DMS 273 treated with DMSO at 0.1 percent for 48 hours (cell line): ENCODE measurements around the gene AGBL5.

Source experiments
- DNase-seq: peaks from one replicate; lab custom pipeline; 2025; lab: John Stamatoyannopoulos, UW

Gene AGBL5, protein sequence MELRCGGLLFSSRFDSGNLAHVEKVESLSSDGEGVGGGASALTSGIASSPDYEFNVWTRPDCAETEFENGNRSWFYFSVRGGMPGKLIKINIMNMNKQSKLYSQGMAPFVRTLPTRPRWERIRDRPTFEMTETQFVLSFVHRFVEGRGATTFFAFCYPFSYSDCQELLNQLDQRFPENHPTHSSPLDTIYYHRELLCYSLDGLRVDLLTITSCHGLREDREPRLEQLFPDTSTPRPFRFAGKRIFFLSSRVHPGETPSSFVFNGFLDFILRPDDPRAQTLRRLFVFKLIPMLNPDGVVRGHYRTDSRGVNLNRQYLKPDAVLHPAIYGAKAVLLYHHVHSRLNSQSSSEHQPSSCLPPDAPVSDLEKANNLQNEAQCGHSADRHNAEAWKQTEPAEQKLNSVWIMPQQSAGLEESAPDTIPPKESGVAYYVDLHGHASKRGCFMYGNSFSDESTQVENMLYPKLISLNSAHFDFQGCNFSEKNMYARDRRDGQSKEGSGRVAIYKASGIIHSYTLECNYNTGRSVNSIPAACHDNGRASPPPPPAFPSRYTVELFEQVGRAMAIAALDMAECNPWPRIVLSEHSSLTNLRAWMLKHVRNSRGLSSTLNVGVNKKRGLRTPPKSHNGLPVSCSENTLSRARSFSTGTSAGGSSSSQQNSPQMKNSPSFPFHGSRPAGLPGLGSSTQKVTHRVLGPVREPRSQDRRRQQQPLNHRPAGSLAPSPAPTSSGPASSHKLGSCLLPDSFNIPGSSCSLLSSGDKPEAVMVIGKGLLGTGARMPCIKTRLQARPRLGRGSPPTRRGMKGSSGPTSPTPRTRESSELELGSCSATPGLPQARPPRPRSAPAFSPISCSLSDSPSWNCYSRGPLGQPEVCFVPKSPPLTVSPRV

DNA sequence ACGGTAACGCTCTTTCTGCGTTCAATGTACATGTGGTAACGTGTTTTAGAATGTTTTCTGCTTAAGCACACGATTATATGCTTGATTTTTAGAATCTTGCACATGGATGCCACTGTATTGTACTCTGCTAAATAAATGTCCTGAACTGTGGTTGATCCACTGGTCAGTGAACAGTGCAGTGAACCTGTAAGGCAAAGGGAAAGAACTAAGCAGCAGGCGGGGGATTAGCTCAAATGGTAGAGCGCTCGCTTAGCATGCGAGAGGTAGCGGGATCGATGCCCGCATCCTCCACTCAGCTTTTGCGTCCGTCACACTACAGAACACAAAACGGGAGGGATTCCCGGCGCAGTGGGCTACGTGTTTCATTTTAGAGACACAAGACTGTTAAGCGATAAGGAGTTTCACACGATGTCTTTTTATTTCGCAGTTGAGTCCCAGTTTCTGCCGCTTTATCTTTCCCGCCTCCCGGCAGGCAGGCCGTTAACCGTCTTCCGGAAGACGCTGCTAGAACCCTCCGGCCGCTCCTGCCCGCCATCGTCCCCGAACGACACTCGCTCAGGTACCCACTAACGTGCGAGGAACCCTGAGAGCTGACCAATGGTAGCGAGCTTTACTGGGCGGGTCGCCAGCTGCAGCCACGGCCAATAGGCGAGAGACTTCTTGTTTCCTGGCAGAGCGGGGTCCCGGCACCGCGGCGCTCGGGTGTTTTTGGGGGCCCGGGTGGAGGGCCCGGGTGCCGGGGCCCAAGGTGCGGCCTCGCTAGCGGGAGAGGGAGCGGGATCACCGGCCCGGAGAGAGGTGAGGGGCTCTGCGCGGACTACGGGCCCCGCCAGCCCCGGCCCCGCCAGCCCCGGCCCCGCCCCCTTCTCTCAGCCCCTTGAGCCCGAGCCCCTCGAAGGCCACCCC lies at the start of gene AGBL5:
Gene AGBL5, plus strand, starts transcription at position 673 of the 906 bp plus-strand sequence. CDS start 1,291 bp downstream, outside the sequence.
- DNase-seq: peak; percentile 89

DNA sequence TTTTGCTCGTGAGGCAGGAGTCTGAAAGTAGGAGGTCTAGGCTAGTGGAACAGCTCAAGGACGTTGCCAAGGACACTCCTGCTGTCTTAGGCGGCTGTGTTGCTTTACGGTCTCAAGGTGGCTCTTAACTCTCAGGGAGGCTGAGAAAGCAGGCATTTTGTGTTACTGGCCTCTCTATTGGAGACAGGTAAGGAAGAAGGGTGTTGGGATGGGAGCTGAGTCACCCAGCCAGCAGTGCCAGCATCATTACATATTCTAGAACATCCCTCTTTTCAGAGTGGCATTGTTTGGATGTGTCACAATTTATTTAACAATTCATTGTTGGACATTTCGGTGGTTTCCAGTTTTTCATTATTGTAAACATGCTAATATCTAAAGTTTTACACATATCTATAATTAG lies 49.5 kb upstream of the AGBL5 start:
- DNase-seq: no peak

DNA sequence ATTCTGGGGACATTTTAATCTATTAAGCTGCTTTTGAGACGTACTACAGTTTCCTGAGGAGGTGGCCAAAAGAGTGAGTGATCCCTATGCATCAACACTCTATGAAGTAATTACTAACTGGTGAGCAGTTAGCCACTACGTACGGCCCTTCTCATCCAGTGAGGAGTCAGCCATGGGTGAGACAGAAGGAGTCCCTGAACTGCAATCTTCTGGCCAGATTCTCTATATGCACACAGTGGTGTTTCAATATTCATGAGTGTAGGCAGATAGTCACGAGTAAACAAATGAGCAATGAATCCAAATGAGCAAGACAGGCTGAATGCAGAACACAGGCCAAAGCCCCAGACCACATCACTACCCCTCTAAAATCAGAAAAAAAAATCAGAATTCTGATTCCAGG lies 48.5 kb upstream of the AGBL5 start:
- DNase-seq: no peak

DNA sequence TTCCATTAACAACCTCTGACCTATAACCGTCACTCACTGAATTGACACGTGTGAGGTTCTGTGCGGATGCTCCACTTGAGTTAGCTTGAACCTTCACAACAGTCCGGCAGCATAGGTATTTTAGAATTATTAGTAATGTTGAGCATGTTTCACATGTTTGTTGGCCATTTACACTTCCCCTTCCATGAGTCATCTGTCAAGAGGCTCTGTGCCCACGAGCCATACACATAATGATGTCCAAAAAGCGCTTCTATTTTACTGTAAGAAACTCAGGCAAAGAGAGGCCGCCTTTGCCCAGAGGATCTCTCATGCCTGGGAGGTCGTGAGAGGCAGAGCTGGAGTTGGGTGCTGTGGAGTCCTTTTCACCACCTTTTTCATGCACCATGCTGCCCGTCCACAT lies 47.6 kb upstream of the AGBL5 start:
- DNase-seq: no peak

DNA sequence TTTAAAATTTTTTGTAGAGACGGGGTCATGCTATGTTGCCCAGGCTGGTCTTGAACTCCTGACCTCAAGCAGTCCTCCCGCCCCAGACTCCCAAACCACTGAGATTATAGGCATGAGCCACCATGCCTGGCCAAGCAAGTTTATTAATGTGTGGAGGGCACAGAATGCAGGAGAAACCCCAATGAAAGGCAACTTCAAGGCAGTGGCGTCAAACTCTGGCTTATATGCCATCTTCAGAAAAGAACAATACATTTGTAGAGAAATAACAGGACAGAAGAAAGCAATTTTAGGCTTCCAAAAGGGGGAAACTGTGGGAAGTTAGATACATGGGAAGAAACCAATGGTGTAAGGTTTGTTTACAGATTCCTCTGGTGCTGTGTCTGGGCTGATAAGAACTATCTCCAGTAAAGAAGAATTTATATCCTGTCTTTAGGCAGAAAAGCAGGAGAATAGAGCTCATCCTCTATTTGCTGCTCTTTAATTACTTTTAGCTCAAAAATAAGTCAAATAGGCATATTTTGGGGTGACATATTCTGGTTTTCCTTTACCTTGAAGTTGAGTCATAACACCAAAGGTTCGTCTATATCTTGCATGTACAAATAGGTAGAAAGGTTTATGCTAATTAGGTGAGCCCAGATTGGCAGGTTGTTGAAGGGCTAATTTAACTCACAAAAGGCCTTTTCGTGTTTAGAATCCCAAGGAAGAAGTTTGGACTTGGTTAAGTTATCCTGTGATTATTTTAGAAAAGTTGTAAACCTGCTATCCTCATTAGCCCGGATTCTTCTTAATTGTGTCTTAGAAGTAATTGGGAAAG lies 44.7 kb upstream of the AGBL5 start:
- no peak for DNase-seq

DNA sequence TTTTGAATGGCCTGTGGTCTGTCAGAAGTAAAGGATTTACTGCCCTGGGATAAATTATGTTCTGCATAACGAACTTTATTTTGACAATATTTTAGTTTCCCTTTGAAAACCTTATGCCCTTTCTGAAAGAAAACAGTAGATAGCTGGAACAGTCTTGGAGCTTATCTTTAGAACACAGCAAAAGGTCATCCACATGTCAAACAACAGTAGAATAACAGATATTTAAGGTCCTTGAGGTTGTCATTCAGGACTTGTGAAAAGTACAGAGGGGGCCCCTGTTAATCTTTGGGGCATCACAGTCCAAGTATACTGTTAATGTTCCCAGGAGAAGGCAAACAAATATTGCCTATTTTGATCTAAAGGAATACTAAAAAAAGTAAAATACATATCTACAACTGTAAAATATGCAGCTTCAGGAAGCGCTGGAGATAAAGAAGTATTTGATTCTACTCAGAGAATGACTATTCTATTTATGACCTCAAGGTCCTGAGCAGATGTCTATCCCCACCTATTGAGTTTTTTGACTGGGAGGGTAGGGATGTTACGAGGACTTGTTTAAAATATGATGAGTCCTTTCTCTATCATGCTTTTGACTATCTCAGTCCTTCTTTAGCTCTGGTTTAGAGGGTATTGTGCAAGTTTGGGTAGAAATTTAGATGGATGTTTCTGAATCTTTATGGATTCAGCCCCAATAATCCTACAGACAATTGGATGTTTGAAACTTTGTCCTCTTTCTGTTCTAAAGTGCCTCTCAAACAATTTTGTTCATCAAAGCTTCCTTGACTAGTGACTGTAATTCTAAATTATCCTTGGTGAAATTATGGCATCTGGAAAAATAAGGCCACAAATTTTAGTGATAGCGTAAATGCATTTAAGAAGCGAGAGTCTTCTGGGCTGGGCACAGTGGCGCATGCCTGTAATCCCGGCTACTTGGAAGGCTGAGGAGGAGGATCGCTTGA lies 43.8 kb upstream of the AGBL5 start:
- DNase-seq: no peak

DNA sequence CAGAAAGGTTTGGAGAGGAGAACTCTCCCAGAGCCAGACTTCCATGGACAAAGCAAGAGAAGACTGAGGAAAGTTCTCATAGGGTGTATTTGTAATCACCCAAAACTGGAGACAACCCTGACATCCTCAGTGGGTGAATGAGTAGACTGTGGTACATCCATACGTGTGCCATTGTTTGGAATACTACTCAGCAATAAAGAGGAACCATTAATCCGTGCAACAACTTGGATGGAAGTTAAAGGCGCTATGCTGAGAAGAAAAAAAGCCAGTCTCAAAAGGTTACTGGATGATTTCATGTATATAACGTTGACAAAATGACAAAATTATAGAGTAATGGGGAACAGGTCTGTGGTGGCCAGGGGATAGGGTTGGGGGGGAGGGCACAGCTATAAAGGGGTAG lies 42.8 kb upstream of the AGBL5 start:
- DNase-seq: no peak

DNA sequence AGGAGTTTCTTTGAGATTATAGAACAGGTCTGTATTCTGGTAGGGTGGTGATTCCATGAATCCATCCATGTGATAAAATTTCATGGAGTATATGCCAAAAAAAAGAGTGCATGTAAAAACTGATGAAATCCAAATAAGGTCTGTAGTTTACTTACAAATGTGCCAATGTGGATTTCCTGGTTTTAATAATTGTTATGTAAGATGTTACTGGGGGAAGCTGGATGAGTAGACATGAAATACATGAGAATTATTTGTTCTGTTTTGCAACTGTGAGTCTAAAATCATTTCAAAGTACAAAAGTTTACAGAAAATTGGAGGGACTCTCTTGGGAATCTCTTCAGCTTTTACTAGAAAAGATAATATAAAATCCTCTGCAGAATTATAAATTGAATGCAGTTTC lies 42.4 kb upstream of the AGBL5 start:
- DNase-seq: no peak

DNA sequence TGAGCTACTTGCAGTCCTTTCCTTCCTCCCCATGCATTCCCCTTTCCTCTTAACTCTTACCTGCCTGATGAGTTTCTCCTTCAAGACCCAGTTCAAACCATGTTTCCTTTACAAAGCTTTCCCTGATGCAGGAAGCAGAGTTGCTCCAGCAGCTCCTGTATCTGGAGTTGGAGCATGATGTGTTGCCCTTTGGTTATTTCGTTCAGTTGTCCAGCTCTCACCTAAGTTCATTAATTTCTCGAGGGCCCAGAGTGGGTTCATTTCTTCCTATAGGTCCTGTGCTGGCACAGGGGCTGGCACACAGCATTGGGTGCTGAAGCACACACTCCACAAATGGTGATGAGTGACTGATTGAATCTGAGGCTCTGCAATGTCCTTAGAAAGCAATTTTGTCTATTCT lies 41.8 kb upstream of the AGBL5 start:
- DNase-seq: no peak

DNA sequence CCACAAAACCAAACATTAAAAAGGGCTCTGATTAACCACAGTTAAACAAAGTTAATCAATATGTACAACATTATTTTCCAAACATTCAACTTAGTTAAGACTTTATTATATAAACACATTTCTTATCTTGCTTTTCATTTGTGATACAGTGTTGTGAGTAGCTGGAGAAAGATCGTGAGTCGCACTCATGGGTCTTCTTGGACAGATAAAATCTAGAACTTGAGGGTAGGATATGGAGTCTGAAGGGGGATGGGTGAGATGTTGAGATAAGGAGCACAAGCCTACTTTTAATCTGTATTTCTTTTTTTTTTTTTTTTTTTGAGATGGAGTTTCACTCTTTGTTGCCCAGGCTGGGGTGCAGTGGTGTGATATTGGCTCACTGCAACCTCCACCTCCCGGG lies 41.3 kb upstream of the AGBL5 start:
- no peak for DNase-seq

DNA sequence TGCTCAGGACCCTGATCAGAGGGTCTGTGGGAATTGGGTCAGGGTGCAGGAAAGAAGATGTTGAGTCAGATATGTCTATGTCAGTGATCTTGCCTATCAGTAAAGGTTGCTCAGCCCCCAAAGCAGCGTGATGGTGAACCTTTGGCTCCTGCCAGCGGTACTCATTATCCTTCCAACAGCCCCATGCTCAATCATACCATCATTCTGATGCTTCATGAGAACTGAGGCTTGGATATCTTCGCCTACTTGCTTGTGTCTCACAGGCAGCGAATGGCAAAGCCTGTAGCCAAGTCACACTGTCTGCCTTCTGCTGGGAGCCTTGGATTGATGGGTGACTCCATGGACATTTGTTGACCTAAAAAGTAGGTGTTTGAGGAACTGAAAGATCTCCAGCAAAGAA lies 37.7 kb upstream of the AGBL5 start:
- DNase-seq: no peak

DNA sequence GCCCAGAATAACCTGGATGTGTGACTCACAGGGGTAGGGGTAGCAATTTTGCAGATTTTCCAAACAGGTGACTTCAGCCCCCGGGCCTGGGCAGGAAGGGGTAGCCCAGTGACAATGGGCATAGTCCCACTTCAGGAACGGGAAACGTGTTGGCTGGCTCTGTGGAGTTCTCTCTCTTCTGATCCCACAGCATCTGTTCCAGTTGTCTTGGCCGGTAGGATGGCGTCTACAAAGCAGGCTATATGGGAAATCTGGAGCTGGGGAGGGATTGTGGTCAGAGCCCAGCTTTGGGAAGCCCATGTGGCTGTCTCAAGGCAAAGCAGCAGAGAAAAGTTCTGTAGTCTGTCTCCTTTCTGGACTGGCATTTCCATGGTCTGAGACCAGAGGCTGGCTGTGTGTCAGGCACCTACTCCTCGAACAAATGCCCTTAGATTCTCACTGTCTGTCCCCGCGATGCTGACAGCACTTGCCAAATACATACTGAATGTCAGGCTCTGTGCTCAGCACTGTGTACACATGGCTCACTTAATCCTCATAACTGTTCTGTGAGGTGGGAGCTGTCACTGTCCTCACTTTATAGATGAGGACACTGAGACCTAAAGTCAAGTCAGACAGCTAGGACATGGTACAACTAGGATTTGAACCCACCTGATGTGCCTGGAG lies 36.6 kb upstream of the AGBL5 start:
- no peak for DNase-seq

DNA sequence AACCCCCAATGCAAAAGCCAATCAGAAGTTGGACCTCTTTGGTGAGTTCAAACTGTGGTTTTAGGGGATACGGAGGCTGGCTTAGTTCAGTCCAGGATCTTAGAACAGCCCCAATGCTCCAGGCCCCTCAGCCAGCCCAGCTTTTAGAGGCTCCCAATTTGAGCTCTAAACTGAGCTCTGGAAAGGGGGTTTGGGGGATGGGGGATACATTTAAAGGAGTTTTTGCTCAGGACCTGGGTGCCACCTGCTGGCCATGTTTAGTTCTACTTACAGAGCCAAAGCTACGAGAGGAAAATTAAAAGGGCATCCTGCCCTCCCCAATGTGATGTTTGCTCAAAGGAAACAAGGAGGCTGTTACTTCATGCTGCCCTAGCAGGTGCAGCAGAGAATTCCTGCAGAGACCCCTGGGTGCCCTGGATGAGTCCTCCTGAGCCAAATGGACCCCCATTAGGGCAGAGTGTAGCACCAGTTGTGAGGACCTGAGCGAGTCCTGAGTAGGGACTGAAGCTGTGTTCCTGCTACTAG lies 34.6 kb upstream of the AGBL5 start:
- peak; percentile 68 for DNase-seq

DNA sequence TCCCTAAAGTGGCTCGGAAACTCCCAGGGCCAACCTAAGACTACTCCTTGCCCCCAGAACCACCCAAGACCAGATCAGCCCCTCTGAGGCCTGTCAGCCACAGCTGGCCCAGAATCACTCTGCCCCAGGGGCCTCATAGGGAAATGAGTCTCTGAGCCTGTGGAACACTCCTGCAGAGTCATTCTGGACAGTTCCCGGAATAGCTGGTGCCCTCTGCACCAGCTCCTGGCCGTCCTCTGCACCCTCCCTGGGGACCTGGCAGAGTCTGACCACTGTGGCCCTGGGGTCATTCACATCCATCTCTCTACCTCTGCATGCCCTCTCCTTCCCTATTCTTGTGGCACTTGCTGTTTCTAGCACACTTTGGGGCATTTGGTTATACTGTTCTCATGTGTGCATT lies 33.3 kb upstream of the AGBL5 start:
- no peak for DNase-seq

DNA sequence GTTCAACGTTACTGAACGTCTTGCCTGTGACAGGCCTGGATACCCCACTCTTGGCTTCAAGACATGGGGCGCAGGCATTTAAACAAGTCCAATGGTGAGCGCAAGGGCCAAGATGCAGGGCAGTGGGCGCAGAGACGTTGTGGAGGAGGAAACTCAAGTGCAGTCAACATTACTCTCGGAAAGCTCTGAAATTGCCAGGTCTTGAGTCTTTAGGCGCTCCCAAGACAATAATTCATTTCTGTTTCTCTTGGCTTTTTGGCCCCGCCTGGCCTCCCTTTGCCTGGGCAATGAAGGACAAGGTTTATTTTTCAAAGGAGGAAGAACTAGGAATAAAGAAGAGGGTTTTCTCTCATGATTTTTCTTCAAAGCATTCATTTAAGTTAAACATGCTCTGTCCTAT lies 32.0 kb upstream of the AGBL5 start:
- DNase-seq: no peak

DNA sequence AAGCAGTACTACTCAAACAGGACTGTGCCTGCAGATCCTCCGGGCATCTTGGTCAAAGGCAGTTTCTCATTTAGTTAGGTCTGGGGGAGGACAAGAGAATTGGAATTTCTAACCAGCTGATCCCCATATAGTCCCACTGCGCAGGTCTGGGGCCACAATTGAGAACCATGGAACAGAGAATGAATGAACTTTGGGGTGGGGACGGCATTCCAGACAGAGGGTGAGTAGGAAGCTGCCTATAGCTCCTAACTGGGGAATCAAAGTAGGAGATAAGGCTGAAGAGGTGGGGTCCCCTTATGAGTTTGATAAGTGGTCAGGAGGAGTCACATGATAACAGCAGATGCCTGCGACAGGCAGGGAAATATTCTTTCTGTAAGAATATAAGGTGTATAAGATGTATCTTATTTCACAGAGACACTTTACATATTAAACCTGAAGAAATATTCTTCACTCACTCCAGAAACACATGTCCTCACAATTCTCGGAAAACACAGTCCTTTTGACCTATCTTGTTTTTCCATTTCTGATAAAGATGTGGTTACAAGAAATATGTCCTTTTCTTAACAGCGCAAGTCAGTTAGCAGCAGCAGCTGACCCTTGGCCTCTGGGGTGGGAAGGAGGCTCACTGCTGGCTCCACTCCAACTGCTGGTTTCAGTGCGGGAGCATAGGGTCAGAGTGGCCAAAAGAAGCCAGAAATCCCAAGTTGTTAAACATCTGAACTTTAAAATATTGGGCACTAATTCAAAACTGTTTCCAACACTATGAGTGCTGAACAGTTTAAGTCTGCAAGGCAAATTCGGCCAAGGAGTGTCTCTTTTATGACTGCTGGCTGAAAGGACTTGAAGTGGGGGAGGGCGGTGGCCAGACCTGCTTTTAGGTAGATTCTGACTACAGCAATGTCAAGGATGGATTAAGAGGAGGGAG lies 31.3 kb upstream of the AGBL5 start:
- no peak for DNase-seq

DNA sequence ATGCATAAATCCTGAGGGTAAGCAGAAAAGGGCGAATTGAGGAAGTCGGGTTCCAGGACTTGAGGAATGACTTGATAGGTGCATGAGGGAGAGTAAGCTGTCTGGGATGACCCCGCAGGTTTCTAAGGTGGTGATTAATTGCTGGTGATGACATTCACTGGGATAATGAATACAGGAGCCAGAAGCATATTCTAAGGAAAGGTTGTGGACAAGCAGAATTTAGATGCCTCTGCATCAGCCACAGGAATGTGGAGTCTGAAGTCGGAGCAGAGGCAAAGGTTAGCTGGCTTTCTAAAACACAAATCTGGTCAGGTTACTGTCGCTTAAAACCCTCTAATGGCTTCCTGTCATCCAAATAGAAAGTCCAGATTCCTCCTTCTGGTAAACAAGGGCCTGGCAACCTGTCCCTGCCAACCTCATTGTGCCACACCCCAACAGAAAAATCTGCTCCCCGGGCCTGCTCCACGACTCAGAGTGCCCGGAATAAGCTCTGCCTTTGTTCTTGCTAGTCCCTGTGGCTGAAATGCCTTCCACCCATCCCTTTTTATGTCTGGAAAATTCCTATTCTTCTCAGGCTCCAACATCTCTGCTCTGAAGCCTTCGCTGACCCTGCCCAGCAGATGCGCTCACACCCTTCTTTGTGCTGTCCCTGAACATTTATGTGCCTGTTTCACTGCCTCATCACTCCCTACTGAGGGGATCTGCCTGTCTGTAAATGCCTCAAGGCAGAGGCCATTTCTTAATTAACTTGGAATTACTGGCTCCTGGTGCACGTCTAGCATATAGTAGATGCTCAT lies 30.0 kb upstream of the AGBL5 start:
- DNase-seq: no peak
